ENCODE results near the gene TTC23.

Gene TTC23

GRCh38 chr15:99127773-99128172 lies 121.6 kb downstream of the TTC23 start:
- Histone ChIP-seq H3K27me3 (ENCODE audit: control insufficient read depth, insufficient read depth, low read length) (no peaks in the 10 kb centered on the region), H3K36me3 (ENCODE audit: control insufficient read depth, insufficient read depth, low read length) (no peaks in the 10 kb centered on the region), H3K4me1 (ENCODE audit: control insufficient read depth, insufficient read depth, low read length) (peaks cover 24% of the 10 kb centered on the region), H3K9me3 (ENCODE audit: control insufficient read depth, low read length) (no peaks in the 10 kb centered on the region), H3K9ac (ENCODE audit: low read length) (no peak overlapping the region), H3K4me3 (ENCODE audit: low read length) (no peak overlapping the region)

- no peak overlapping the region for H3K9ac ChIP-seq (ENCODE audit: low read length)
- peaks cover 15% of the 10 kb centered on the region for H3K4me1 ChIP-seq (ENCODE audit: control insufficient read depth, insufficient read depth, low read length)
- H3K4me3 ChIP-seq (ENCODE audit: low read length) = no peak overlapping the region
- H3K36me3 ChIP-seq (ENCODE audit: control insufficient read depth, insufficient read depth, low read length) = no peaks in the 10 kb centered on the region
- no peaks in the 10 kb centered on the region for H3K9me3 ChIP-seq (ENCODE audit: control insufficient read depth, low read length)
- no peaks in the 10 kb centered on the region for H3K27me3 ChIP-seq (ENCODE audit: control insufficient read depth, insufficient read depth, low read length)
Measured at GRCh38 chr15:99126930-99127329, 122.5 kb downstream of the TTC23 start.

- H3K4me1 ChIP-seq (ENCODE audit: control insufficient read depth, insufficient read depth, low read length) = peaks cover 15% of the 10 kb centered on the region
Measured at GRCh38 chr15:99126131-99126588, 123.2 kb downstream of the TTC23 start.

GRCh38 chr15:99125061-99125891 lies 124.1 kb downstream of the TTC23 start:
- Histone ChIP-seq H3K9ac (ENCODE audit: low read length) (no peak overlapping the region), H3K4me3 (ENCODE audit: low read length) (no peak overlapping the region), H3K36me3 (ENCODE audit: control insufficient read depth, insufficient read depth, low read length) (no peaks in the 10 kb centered on the region), H3K9me3 (ENCODE audit: control insufficient read depth, low read length) (no peaks in the 10 kb centered on the region), H3K27me3 (ENCODE audit: control insufficient read depth, insufficient read depth, low read length) (no peaks in the 10 kb centered on the region), H3K4me1 (ENCODE audit: control insufficient read depth, insufficient read depth, low read length) (peaks cover 15% of the 10 kb centered on the region)

More at GRCh38 chr15:99126131-99126588, 123.2 kb downstream of the TTC23 start:
- H3K27me3 ChIP-seq (ENCODE audit: control insufficient read depth, insufficient read depth, low read length) = no peaks in the 10 kb centered on the region
- no peak overlapping the region for H3K9ac ChIP-seq (ENCODE audit: low read length)
- H3K9me3 ChIP-seq (ENCODE audit: control insufficient read depth, low read length) = no peaks in the 10 kb centered on the region
- H3K36me3 ChIP-seq (ENCODE audit: control insufficient read depth, insufficient read depth, low read length) = no peaks in the 10 kb centered on the region
- H3K4me3 ChIP-seq (ENCODE audit: low read length) = no peak overlapping the region

- Histone ChIP-seq H3K9ac (ENCODE audit: low read length) (no peak overlapping the region), H3K9me3 (ENCODE audit: control insufficient read depth, low read length) (no peaks in the 10 kb centered on the region), H3K27me3 (ENCODE audit: control insufficient read depth, insufficient read depth, low read length) (no peaks in the 10 kb centered on the region), H3K4me3 (ENCODE audit: low read length) (no peak overlapping the region), H3K4me1 (ENCODE audit: control insufficient read depth, insufficient read depth, low read length) (peaks cover 15% of the 10 kb centered on the region), H3K36me3 (ENCODE audit: control insufficient read depth, insufficient read depth, low read length) (no peaks in the 10 kb centered on the region)
Measured at GRCh38 chr15:99124641-99125040, 124.7 kb downstream of the TTC23 start.

GRCh38 chr15:99123713-99124451 lies 125.5 kb downstream of the TTC23 start:
- Histone ChIP-seq H3K36me3 (ENCODE audit: control insufficient read depth, insufficient read depth, low read length) (no peaks in the 10 kb centered on the region), H3K4me3 (ENCODE audit: low read length) (no peak overlapping the region), H3K9ac (ENCODE audit: low read length) (no peak overlapping the region), H3K4me1 (ENCODE audit: control insufficient read depth, insufficient read depth, low read length) (peaks cover 15% of the 10 kb centered on the region), H3K27me3 (ENCODE audit: control insufficient read depth, insufficient read depth, low read length) (no peaks in the 10 kb centered on the region), H3K9me3 (ENCODE audit: control insufficient read depth, low read length) (no peaks in the 10 kb centered on the region)

GRCh38 chr15:99122831-99123712 lies 126.3 kb downstream of the TTC23 start:
- H3K4me3 ChIP-seq (ENCODE audit: low read length) = no peak overlapping the region
- no peaks in the 10 kb centered on the region for H3K9me3 ChIP-seq (ENCODE audit: control insufficient read depth, low read length)
- no peaks in the 10 kb centered on the region for H3K27me3 ChIP-seq (ENCODE audit: control insufficient read depth, insufficient read depth, low read length)
- H3K36me3 ChIP-seq (ENCODE audit: control insufficient read depth, insufficient read depth, low read length) = no peaks in the 10 kb centered on the region
- peaks cover 15% of the 10 kb centered on the region for H3K4me1 ChIP-seq (ENCODE audit: control insufficient read depth, insufficient read depth, low read length)
- H3K9ac ChIP-seq (ENCODE audit: low read length) = no peak overlapping the region

GRCh38 chr15:99121691-99122410 lies 127.5 kb downstream of the TTC23 start:
- no peaks in the 10 kb centered on the region for H3K27me3 ChIP-seq (ENCODE audit: control insufficient read depth, insufficient read depth, low read length)
- H3K9me3 ChIP-seq (ENCODE audit: control insufficient read depth, low read length) = no peaks in the 10 kb centered on the region
- no peak overlapping the region for H3K4me3 ChIP-seq (ENCODE audit: low read length)
- H3K4me1 ChIP-seq (ENCODE audit: control insufficient read depth, insufficient read depth, low read length) = peaks cover 15% of the 10 kb centered on the region
- H3K36me3 ChIP-seq (ENCODE audit: control insufficient read depth, insufficient read depth, low read length) = no peaks in the 10 kb centered on the region
- H3K9ac ChIP-seq (ENCODE audit: low read length) = no peak overlapping the region

- Histone ChIP-seq H3K36me3 (ENCODE audit: control insufficient read depth, insufficient read depth, low read length) (no peaks in the 10 kb centered on the region), H3K27me3 (ENCODE audit: control insufficient read depth, insufficient read depth, low read length) (no peaks in the 10 kb centered on the region), H3K9me3 (ENCODE audit: control insufficient read depth, low read length) (no peaks in the 10 kb centered on the region), H3K4me1 (ENCODE audit: control insufficient read depth, insufficient read depth, low read length) (peaks cover 15% of the 10 kb centered on the region), H3K4me3 (ENCODE audit: low read length) (no peak overlapping the region), H3K9ac (ENCODE audit: low read length) (no peak overlapping the region)
Measured at GRCh38 chr15:99121207-99121606, 128.2 kb downstream of the TTC23 start.

- peaks cover 15% of the 10 kb centered on the region for H3K4me1 ChIP-seq (ENCODE audit: control insufficient read depth, insufficient read depth, low read length)
- no peaks in the 10 kb centered on the region for H3K36me3 ChIP-seq (ENCODE audit: control insufficient read depth, insufficient read depth, low read length)
- no peak overlapping the region for H3K4me3 ChIP-seq (ENCODE audit: low read length)
- H3K27me3 ChIP-seq (ENCODE audit: control insufficient read depth, insufficient read depth, low read length) = no peaks in the 10 kb centered on the region
- no peak overlapping the region for H3K9ac ChIP-seq (ENCODE audit: low read length)
- no peaks in the 10 kb centered on the region for H3K9me3 ChIP-seq (ENCODE audit: control insufficient read depth, low read length)
Measured at GRCh38 chr15:99120050-99120777, 129.2 kb downstream of the TTC23 start.
